ENCODE results near the gene SUPT3H.
"Not testable (repeated sequence)": the region's sequence is repeated elsewhere in the genome, so short reads cannot be mapped to it uniquely, and the experiment has no call there.

The SUPT3H gene

GRCh38 chr6:45052325-45052724, 325.4 kb downstream of the SUPT3H start:
- no peak for DNase-seq (ENCODE audit: low read depth)

GRCh38 chr6:45049188-45049843, 328.4 kb downstream of the SUPT3H start:
- DNase-seq (ENCODE audit: low read depth) = no peak

GRCh38 chr6:45047573-45047972, 330.2 kb downstream of the SUPT3H start:
- no peak for DNase-seq (ENCODE audit: low read depth)

- DNase-seq (ENCODE audit: low read depth) = no peak
Measured at GRCh38 chr6:45045253-45045601, 332.5 kb downstream of the SUPT3H start.

GRCh38 chr6:45044510-45045252, 333.1 kb downstream of the SUPT3H start:
- no peak for DNase-seq (ENCODE audit: low read depth)

- no peak for DNase-seq (ENCODE audit: low read depth)
Measured at GRCh38 chr6:45044086-45044485, 333.6 kb downstream of the SUPT3H start.

GRCh38 chr6:45042673-45043072, 335.1 kb downstream of the SUPT3H start:
- DNase-seq (ENCODE audit: low read depth) = not testable (repeated sequence)

- DNase-seq (ENCODE audit: low read depth) = no peak
Measured at GRCh38 chr6:45038226-45038625, 339.5 kb downstream of the SUPT3H start.

GRCh38 chr6:45036103-45036502, 341.6 kb downstream of the SUPT3H start:
- DNase-seq (ENCODE audit: low read depth) = no peak

GRCh38 chr6:45032426-45032825, 345.3 kb downstream of the SUPT3H start:
- DNase-seq (ENCODE audit: low read depth) = no peak

- no peak for DNase-seq (ENCODE audit: low read depth)
Measured at GRCh38 chr6:45031601-45032000, 346.1 kb downstream of the SUPT3H start.

- no peak for DNase-seq (ENCODE audit: low read depth)
Measured at GRCh38 chr6:45027126-45027525, 350.6 kb downstream of the SUPT3H start.

- no peak for DNase-seq (ENCODE audit: low read depth)
Measured at GRCh38 chr6:45026003-45026516, 351.7 kb downstream of the SUPT3H start.

- DNase-seq (ENCODE audit: low read depth) = no peak
Measured at GRCh38 chr6:45024610-45025009, 353.1 kb downstream of the SUPT3H start.

GRCh38 chr6:45021676-45022075, 356.1 kb downstream of the SUPT3H start:
- no peak for DNase-seq (ENCODE audit: low read depth)

GRCh38 chr6:45012687-45013086, 365.0 kb downstream of the SUPT3H start:
- DNase-seq (ENCODE audit: low read depth) = no peak

- DNase-seq (ENCODE audit: low read depth) = no peak
Measured at GRCh38 chr6:45009576-45009975, 368.2 kb downstream of the SUPT3H start.

- no peak for DNase-seq (ENCODE audit: low read depth)
Measured at GRCh38 chr6:45006893-45007292, 370.8 kb downstream of the SUPT3H start.

GRCh38 chr6:45003961-45004360, 373.8 kb downstream of the SUPT3H start:
- DNase-seq (ENCODE audit: low read depth) = no peak

- no peak for DNase-seq (ENCODE audit: low read depth)
Measured at GRCh38 chr6:45003387-45003786, 374.3 kb downstream of the SUPT3H start.

GRCh38 chr6:45002390-45003105, 375.2 kb downstream of the SUPT3H start:
- DNase-seq (ENCODE audit: low read depth) = no peak

- DNase-seq (ENCODE audit: low read depth) = no peak
Measured at GRCh38 chr6:45001663-45002062, 376.1 kb downstream of the SUPT3H start.

- DNase-seq (ENCODE audit: low read depth) = no peak
Measured at GRCh38 chr6:45000833-45001232, 376.9 kb downstream of the SUPT3H start.

Measured in activated T-cell treated with anti-CD3 and anti-CD28 coated beads for 24 hours (primary cell).